K562 (cell line): ENCODE measurements around the gene ARHGEF12. TPM values are rescaled to one million over a fixed set of nuclear protein-coding genes. Genes with fewer than 3 reads are reported as not detected.

Source experiments
- ARID1B ChIP-seq: fragments of 450-650 bp; IDR thresholded peaks from 2 replicates; pipeline ENCODE4 v1.6.1; 2016; ENCODE audit warnings: antibody characterized with exemption, mild to moderate bottlenecking, inconsistent platforms
- ATF3 ChIP-seq, 2 experiments: fragments of 450-650 bp in 1 of 2; sonication (generic) in 1 of 2; formaldehyde crosslinking in 1 of 2; IDR thresholded peaks in 1 of 2; conservative IDR thresholded peaks in 1 of 2; 2 replicates each; pipeline versions ENCODE4 v1.6.1 to v1.8.1; 2016 to 2023; ENCODE audit warnings: mild to moderate bottlenecking in 2 of 2, moderate library complexity in 2 of 2, inconsistent platforms in 1 of 2, missing genetic modification reagents in 1 of 2
- ELF1 ChIP-seq: fragments of 200-800 bp; sonication (Bioruptor generic); IDR thresholded peaks from 2 replicates; pipeline ENCODE4 v1.6.1; 2016; ENCODE audit warnings: missing genetic modification characterization, missing compliant biosample characterization
- ERF ChIP-seq: fragments of 450-650 bp; formaldehyde crosslinking; IDR thresholded peaks from 2 replicates; pipeline ENCODE4 v1.4.0; 2020; ENCODE audit warnings: mild to moderate bottlenecking, mixed read lengths
- LCOR ChIP-seq: sonication (generic); formaldehyde crosslinking; IDR thresholded peaks from 2 replicates; pipeline ENCODE4 v1.8.0; 2022; ENCODE audit warnings: mild to moderate bottlenecking, missing genetic modification reagents
- MEIS2 ChIP-seq: fragments of 450-650 bp; IDR thresholded peaks from 2 replicates; pipeline ENCODE4 v1.6.1; 2014; ENCODE audit warnings: mild to moderate bottlenecking; ENCODE audit not compliant: partially characterized antibody
- RAD51 ChIP-seq: fragments of 450-650 bp; IDR thresholded peaks from 2 replicates; pipeline ENCODE4 v1.7.1; 2016; ENCODE audit warnings: low read depth, mild to moderate bottlenecking, borderline replicate concordance
- SMARCC2 ChIP-seq: fragments of 450-650 bp; IDR thresholded peaks from 2 replicates; pipeline ENCODE4 v1.6.1; 2017; ENCODE audit warnings: antibody characterized with exemption, moderate library complexity, mild to moderate bottlenecking, low read depth
- SOX6 ChIP-seq: fragments of 450-650 bp; IDR thresholded peaks from 2 replicates; pipeline ENCODE4 v1.6.1; 2014; ENCODE audit warnings: mild to moderate bottlenecking
- TAF1 ChIP-seq: IDR thresholded peaks from 2 replicates; pipeline ENCODE4 v1.6.1; 2011; ENCODE audit warnings: mild to moderate bottlenecking, low read length, moderate library complexity; ENCODE audit not compliant: insufficient read depth, control insufficient read depth, severe bottlenecking; ENCODE audit errors: extremely low read depth
- TCF7 ChIP-seq: sonication (generic); IDR thresholded peaks from 2 replicates; pipeline ENCODE4 v1.6.1; 2016; ENCODE audit warnings: antibody characterized with exemption, borderline replicate concordance
- TRIM24 ChIP-seq, 2 experiments: fragments of 450-650 bp; IDR thresholded peaks; 2 replicates each; pipeline ENCODE4 v1.6.1; 2016
- ZBED1 ChIP-seq: IDR thresholded peaks from 2 replicates; pipeline ENCODE4 v1.6.1; 2014
- ZNF121 ChIP-seq: sonication (generic); formaldehyde crosslinking; conservative IDR thresholded peaks from 2 replicates; pipeline ENCODE4 v1.8.0; 2022; ENCODE audit warnings: missing genetic modification reagents
- ZNF398 ChIP-seq: fragments of 250-450 bp; sonication (Bioruptor Pico); IDR thresholded peaks from 2 replicates; pipeline ENCODE4 v1.8.0; 2021; ENCODE audit warnings: moderate library complexity, mild to moderate bottlenecking, inconsistent platforms
- ZNF407 ChIP-seq: fragments of 450-650 bp; IDR thresholded peaks from 2 replicates; pipeline ENCODE4 v1.6.1; 2016; ENCODE audit warnings: low read depth
- polyA plus RNA-seq, 8 experiments: library from polyadenylated mRNA; depleted of rRNA in 4 of 8; stranded (reverse) in 5 of 8; unstranded in 3 of 8; fragments of >200 nt; fragmentation: Nextera tagmentation in 2 of 8; fragmentation: Illumina TruSeq in 1 of 8; extraction: Ambion mirVana in 2 of 8; extraction: Trizol in 1 of 8; gene quantifications; 2 replicates each; pipeline versions ENCODE4 v1.2.1 to v1.2.3, GENCODE V29; 2011 to 2014; ENCODE audit warnings: inconsistent platforms in 1 of 8, missing spikeins in 1 of 8
- total RNA-seq, 7 experiments: library from RNA; depleted of rRNA in 6 of 7; stranded (reverse); fragments of >200 nt in 6 of 7; fragmentation: Illumina TruSeq in 2 of 7; extraction: Trizol in 2 of 7; gene quantifications; 2 replicates each; pipeline versions ENCODE4 v1.2.1 to v1.2.3, GENCODE V29; 2011 to 2021; ENCODE audit warnings: low replicate concordance in 1 of 7

ARHGEF12 gene
- total and polyA plus RNA-seq, 9 of the 15 experiments (the other 6 are each of a cell fraction or from before 2014, with no cell fraction given) = 3.5 to 51.7 (median 29.5) TPM

GRCh38 chr11:120432056-120433018 is 96.1 kb downstream of the ARHGEF12 start (continued):
- TF ChIP-seq ZNF407 = no peak
- no peak for TF ChIP-seq ELF1 (tag)
- peak; percentile 80 for TF ChIP-seq ATF3 (IDR thresholded peaks at IDR 0.05)
- TF ChIP-seq ATF3 (CRISPR knock-in tag; conservative IDR thresholded peaks at IDR 0.05) = no peak
- TF ChIP-seq TRIM24 (IDR thresholded peaks at IDR 0.05) = peak in 1 of 2 experiments; percentile 13; a peak in 1 of 4 replicates
- no peak for TF ChIP-seq ZNF398 (CRISPR knock-in tag)
- no peak for TF ChIP-seq ZBED1
- TF ChIP-seq SOX6 = no peak
- 0 out of 2 replicates have a peak, but pooled peaks have one; percentile 52 for TF ChIP-seq SMARCC2
- TF ChIP-seq ZNF121 (CRISPR knock-in tag) = no peak
- TF ChIP-seq LCOR = 0 out of 2 replicates have a peak, but pooled peaks have one; percentile 64
- peak; percentile 78 for TF ChIP-seq ARID1B
- TF ChIP-seq MEIS2 = peak; percentile 29
- no peak for TF ChIP-seq TCF7
- no peak for TF ChIP-seq RAD51
- TF ChIP-seq ERF (CRISPR knock-in tag) = no peak
- TF ChIP-seq TAF1 = no peak
